Measurements from ENCODE around the gene LHFPL3.

LHFPL3 gene

DNA sequence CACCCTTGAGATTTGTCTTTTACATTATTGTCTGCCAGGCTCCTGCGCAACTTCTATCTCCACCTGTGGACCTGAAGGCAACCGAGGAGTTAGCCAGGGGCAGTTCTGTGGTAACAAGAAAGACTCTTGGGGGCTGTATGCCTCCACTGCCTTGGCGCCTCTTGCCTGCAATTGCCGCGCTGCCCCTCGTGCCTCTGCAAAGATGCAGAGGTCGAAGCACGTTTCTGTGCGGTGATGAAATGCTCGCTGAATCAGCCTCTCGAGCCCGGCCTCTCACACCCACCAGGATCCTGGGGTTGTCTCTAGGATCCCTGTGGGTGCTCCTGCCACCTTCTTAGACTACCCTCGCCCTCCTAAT lies 486 bp upstream of the LHFPL3 start:
- Histone ChIP-seq H3K27ac (replicated peaks; ENCODE audit: low read length) (no peak overlapping the region), H2BK5ac (ENCODE audit: low read length) (no peak overlapping the region), H3K14ac (ENCODE audit: low read length) (peak overlapping the region; percentile 82), H3K18ac (ENCODE audit: low read length) (peak overlapping the region; percentile 94), H3K4me1 (ENCODE audit: control insufficient read depth in 2 of 2, insufficient read depth in 1 of 2, low read depth in 1 of 2, low read length in 2 of 2) (peaks cover 2 to 11% of the 10 kb centered on the region in 2 donors), H2BK12ac (ENCODE audit: low read length) (peak overlapping the region; percentile 73), H3K27me3 (ENCODE audit: control insufficient read depth in 3 of 3, insufficient read depth in 3 of 3, low read depth in 1 of 3, low read length in 3 of 3) (peaks cover 2 to 68% (median 33%) of the 10 kb centered on the region in 3 experiments), H2BK15ac (ENCODE audit: low read length) (peak overlapping the region; percentile 81), H2AFZ (ENCODE audit: low read length) (peak overlapping the region; percentile 94), H2BK120ac (ENCODE audit: low read depth, low read length) (no peak overlapping the region), H3K23ac (ENCODE audit: low read depth, low read length, poor library complexity) (peak overlapping the region; percentile 93), H3K4me2 (ENCODE audit: insufficient read depth, low read length, poor library complexity, severe bottlenecking) (peak overlapping the region; percentile 98), H3K9me3 (replicated peaks in 1 of 2; ENCODE audit: control insufficient read depth in 2 of 2, insufficient read depth in 1 of 2, low read depth in 1 of 2, low read length in 2 of 2) (no peaks in the 10 kb centered on the region), H4K8ac (ENCODE audit: low read depth, low read length) (no peak overlapping the region), H3K36me3 (replicated peaks in 1 of 2; ENCODE audit: control insufficient read depth in 2 of 2, insufficient read depth in 2 of 2, low read length in 2 of 2) (no peaks in the 10 kb centered on the region), H3K9ac (ENCODE audit: low read depth, low read length, poor library complexity) (peak overlapping the region; percentile 91), H4K91ac (ENCODE audit: low read depth, low read length, poor library complexity) (no peak overlapping the region), H3K4ac (ENCODE audit: low read length) (no peak overlapping the region), H3K79me1 (ENCODE audit: low read depth, low read length) (no peaks in the 10 kb centered on the region), H2AK5ac (ENCODE audit: low read depth, low read length) (peak overlapping the region; percentile 56), H3K4me3 (ENCODE audit: low read length in 2 of 2) (peak overlapping the region in 1 of 2 donors; percentile 82)
- no CpG with 5 or more reads among the region's 13 CpGs for WGBS, 2 donors (ENCODE audit: extremely low coverage in 2 of 2, insufficient read length in 2 of 2, insufficient replicate concordance in 1 of 2)
- peak; percentile 6 for DNase-seq (ENCODE audit: low spot score)

DNA sequence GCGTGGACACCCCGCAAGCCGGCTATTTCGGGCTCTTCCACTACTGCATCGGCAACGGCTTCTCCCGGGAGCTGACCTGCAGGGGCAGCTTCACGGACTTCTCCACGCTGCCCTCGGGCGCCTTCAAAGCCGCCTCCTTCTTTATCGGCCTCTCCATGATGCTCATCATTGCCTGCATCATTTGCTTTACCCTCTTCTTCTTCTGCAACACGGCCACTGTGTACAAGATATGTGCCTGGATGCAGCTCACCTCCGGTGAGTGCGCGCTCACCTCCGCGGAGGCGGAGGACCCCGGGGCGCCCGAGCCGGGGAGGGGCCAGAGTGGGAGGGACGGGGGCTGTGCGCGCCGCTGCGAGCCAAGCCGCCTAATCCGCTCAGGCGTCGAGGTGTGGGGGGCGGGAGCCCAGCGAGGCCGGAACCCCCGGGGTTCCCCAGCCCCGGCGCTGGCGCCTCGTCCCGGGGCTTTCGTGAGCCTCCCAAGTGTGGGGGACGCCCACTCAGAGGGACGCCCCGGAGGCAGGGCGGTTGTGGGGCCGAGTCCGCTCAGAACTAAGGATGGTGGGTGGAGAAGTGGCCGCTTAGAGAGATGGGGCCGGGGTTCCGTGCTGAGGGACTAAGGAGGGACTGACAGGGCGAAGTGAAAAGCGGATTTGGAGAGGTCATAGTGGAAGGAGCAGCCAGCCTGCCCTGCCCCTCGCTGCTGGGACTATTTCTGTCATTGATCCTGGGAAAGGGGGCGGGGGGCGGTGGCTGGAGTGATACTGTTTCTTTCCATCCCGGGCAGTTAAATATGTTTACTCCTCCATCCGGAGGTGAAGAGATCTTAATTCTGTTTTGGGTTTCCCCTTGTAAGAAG lies 795 bp downstream of the LHFPL3 start:
- peak overlapping the region; percentile 81 for H2BK15ac ChIP-seq (ENCODE audit: low read length)
- peak; percentile 27 for DNase-seq (ENCODE audit: low spot score)
- peak overlapping the region; percentile 40 to 82 for H3K4me3 ChIP-seq (ENCODE audit: low read length in 2 of 2)
- no peak overlapping the region for H3K4ac ChIP-seq (ENCODE audit: low read length)
- peak overlapping the region; percentile 98 for H3K4me2 ChIP-seq (ENCODE audit: insufficient read depth, low read length, poor library complexity, severe bottlenecking)
- no peak overlapping the region for H4K91ac ChIP-seq (ENCODE audit: low read depth, low read length, poor library complexity)
- peaks cover 2 to 70% (median 33%) of the 10 kb centered on the region in 3 experiments for H3K27me3 ChIP-seq (ENCODE audit: control insufficient read depth in 3 of 3, insufficient read depth in 3 of 3, low read depth in 1 of 3, low read length in 3 of 3)
- peak overlapping the region; percentile 94 for H3K18ac ChIP-seq (ENCODE audit: low read length)
- H2AK5ac ChIP-seq (ENCODE audit: low read depth, low read length), result no peak overlapping the region
- H3K23ac ChIP-seq (ENCODE audit: low read depth, low read length, poor library complexity), result no peak overlapping the region
- WGBS, 2 donors (ENCODE audit: extremely low coverage in 2 of 2, insufficient read length in 2 of 2, insufficient replicate concordance in 1 of 2), result no CpG with 5 or more reads among the region's 59 CpGs
- H3K36me3 ChIP-seq (replicated peaks in 1 of 2; ENCODE audit: control insufficient read depth in 2 of 2, insufficient read depth in 2 of 2, low read length in 2 of 2), result no peaks in the 10 kb centered on the region
- H3K9me3 ChIP-seq (replicated peaks in 1 of 2; ENCODE audit: control insufficient read depth in 2 of 2, insufficient read depth in 1 of 2, low read depth in 1 of 2, low read length in 2 of 2), result no peaks in the 10 kb centered on the region
- H2AFZ ChIP-seq (ENCODE audit: low read length), result peak overlapping the region; percentile 94
- H3K27ac ChIP-seq (replicated peaks; ENCODE audit: low read length), result no peak overlapping the region
- peak overlapping the region; percentile 91 for H3K9ac ChIP-seq (ENCODE audit: low read depth, low read length, poor library complexity)
- peak overlapping the region; percentile 29 for H2BK120ac ChIP-seq (ENCODE audit: low read depth, low read length)
- H3K79me1 ChIP-seq (ENCODE audit: low read depth, low read length), result no peaks in the 10 kb centered on the region
- H3K4me1 ChIP-seq (ENCODE audit: control insufficient read depth in 2 of 2, insufficient read depth in 1 of 2, low read depth in 1 of 2, low read length in 2 of 2), result peaks cover 2 to 11% of the 10 kb centered on the region in 2 donors
- no peak overlapping the region for H4K8ac ChIP-seq (ENCODE audit: low read depth, low read length)
- no peak overlapping the region for H2BK5ac ChIP-seq (ENCODE audit: low read length)
- H2BK12ac ChIP-seq (ENCODE audit: low read length), result peak overlapping the region; percentile 54
- H3K14ac ChIP-seq (ENCODE audit: low read length), result no peak overlapping the region

- Histone ChIP-seq H3K27ac (replicated peaks; ENCODE audit: low read length) (no peak overlapping the region), H3K4me3 (ENCODE audit: low read length in 2 of 2) (no peak overlapping the region), H3K23ac (ENCODE audit: low read depth, low read length, poor library complexity) (no peak overlapping the region), H3K9me3 (replicated peaks in 1 of 2; ENCODE audit: control insufficient read depth in 2 of 2, insufficient read depth in 1 of 2, low read depth in 1 of 2, low read length in 2 of 2) (no peaks in the 10 kb centered on the region), H4K91ac (ENCODE audit: low read depth, low read length, poor library complexity) (no peak overlapping the region), H3K36me3 (replicated peaks in 1 of 2; ENCODE audit: control insufficient read depth in 2 of 2, insufficient read depth in 2 of 2, low read length in 2 of 2) (no peaks in the 10 kb centered on the region), H2AFZ (ENCODE audit: low read length) (no peak overlapping the region), H3K18ac (ENCODE audit: low read length) (no peak overlapping the region), H2BK5ac (ENCODE audit: low read length) (no peak overlapping the region), H4K8ac (ENCODE audit: low read depth, low read length) (no peak overlapping the region), H2BK15ac (ENCODE audit: low read length) (no peak overlapping the region), H3K4ac (ENCODE audit: low read length) (no peak overlapping the region), H2BK120ac (ENCODE audit: low read depth, low read length) (no peak overlapping the region), H3K9ac (ENCODE audit: low read depth, low read length, poor library complexity) (no peak overlapping the region), H3K27me3 (ENCODE audit: control insufficient read depth in 3 of 3, insufficient read depth in 3 of 3, low read depth in 1 of 3, low read length in 3 of 3) (no peaks in the 10 kb centered on the region), H3K14ac (ENCODE audit: low read length) (no peak overlapping the region), H3K4me2 (ENCODE audit: insufficient read depth, low read length, poor library complexity, severe bottlenecking) (no peak overlapping the region), H3K4me1 (ENCODE audit: control insufficient read depth in 2 of 2, insufficient read depth in 1 of 2, low read depth in 1 of 2, low read length in 2 of 2) (no peaks in the 10 kb centered on the region), H3K79me1 (ENCODE audit: low read depth, low read length) (no peaks in the 10 kb centered on the region), H2BK12ac (ENCODE audit: low read length) (no peak overlapping the region), H2AK5ac (ENCODE audit: low read depth, low read length) (no peak overlapping the region)
- WGBS, 2 donors (ENCODE audit: extremely low coverage in 2 of 2, insufficient read length in 2 of 2, insufficient replicate concordance in 1 of 2), result no CpG with 5 or more reads among the region's 2 CpGs
- DNase-seq (ENCODE audit: low spot score), result peak; percentile 26
Observed at GRCh38 chr7:104341546-104341945, 13.1 kb downstream of the LHFPL3 start.

GRCh38 chr7:104352736-104353135 lies 24.3 kb downstream of the LHFPL3 start:
- H3K36me3 ChIP-seq (replicated peaks in 1 of 2; ENCODE audit: control insufficient read depth in 2 of 2, insufficient read depth in 2 of 2, low read length in 2 of 2), result no peaks in the 10 kb centered on the region
- H3K4me2 ChIP-seq (ENCODE audit: insufficient read depth, low read length, poor library complexity, severe bottlenecking), result no peak overlapping the region
- H3K9me3 ChIP-seq (replicated peaks in 1 of 2; ENCODE audit: control insufficient read depth in 2 of 2, insufficient read depth in 1 of 2, low read depth in 1 of 2, low read length in 2 of 2), result no peaks in the 10 kb centered on the region
- no peak overlapping the region for H4K91ac ChIP-seq (ENCODE audit: low read depth, low read length, poor library complexity)
- no peak overlapping the region for H3K27ac ChIP-seq (replicated peaks; ENCODE audit: low read length)
- no peak overlapping the region for H2AFZ ChIP-seq (ENCODE audit: low read length)
- H3K27me3 ChIP-seq (ENCODE audit: control insufficient read depth in 3 of 3, insufficient read depth in 3 of 3, low read depth in 1 of 3, low read length in 3 of 3), result no peaks in the 10 kb centered on the region
- H2BK12ac ChIP-seq (ENCODE audit: low read length), result no peak overlapping the region
- H3K4me3 ChIP-seq (ENCODE audit: low read length in 2 of 2), result no peak overlapping the region
- no peak overlapping the region for H3K14ac ChIP-seq (ENCODE audit: low read length)
- no CpG with 5 or more reads among the region's 6 CpGs for WGBS, 2 donors (ENCODE audit: extremely low coverage in 2 of 2, insufficient read length in 2 of 2, insufficient replicate concordance in 1 of 2)
- H3K23ac ChIP-seq (ENCODE audit: low read depth, low read length, poor library complexity), result no peak overlapping the region
- DNase-seq (ENCODE audit: low spot score), result no peak
- H3K4ac ChIP-seq (ENCODE audit: low read length), result no peak overlapping the region
- H3K18ac ChIP-seq (ENCODE audit: low read length), result no peak overlapping the region
- H3K9ac ChIP-seq (ENCODE audit: low read depth, low read length, poor library complexity), result no peak overlapping the region
- no peaks in the 10 kb centered on the region for H3K4me1 ChIP-seq (ENCODE audit: control insufficient read depth in 2 of 2, insufficient read depth in 1 of 2, low read depth in 1 of 2, low read length in 2 of 2)
- no peak overlapping the region for H4K8ac ChIP-seq (ENCODE audit: low read depth, low read length)
- H2BK5ac ChIP-seq (ENCODE audit: low read length), result no peak overlapping the region
- H2BK15ac ChIP-seq (ENCODE audit: low read length), result no peak overlapping the region
- H2AK5ac ChIP-seq (ENCODE audit: low read depth, low read length), result no peak overlapping the region
- H2BK120ac ChIP-seq (ENCODE audit: low read depth, low read length), result no peak overlapping the region
- no peaks in the 10 kb centered on the region for H3K79me1 ChIP-seq (ENCODE audit: low read depth, low read length)

Data from neuronal stem cell (in vitro differentiated cells).